SK-MEL-5 (cell line): ENCODE results near the gene CBFA2T3. TPM values are rescaled to one million over a fixed set of nuclear protein-coding genes. Genes with fewer than 3 reads are reported as not detected.
"Not testable (repeated sequence)": the region's sequence is repeated elsewhere in the genome, so short reads cannot be mapped to it uniquely, and the experiment has no call there.

Experiments
- DNase-seq: peaks from one replicate; pipeline ENCODE4 v3.0.0-alpha.2; 2016; ENCODE audit warnings: low read depth, low spot score
- in situ Hi-C: cut with HindIII; loops from 2 replicates; pipeline ENCODE4 v1.10.0; 2016; ENCODE audit warnings: low sequenced_read_pairs, high pct_unique_total_duplicates, low pct_unique_long_range_greater_than_20kb
- total RNA-seq: library from RNA; depleted of rRNA; stranded (reverse); fragments of >200 nt; shearing (Covaris generic); gene quantifications from 2 replicates; pipeline ENCODE4 v1.2.3, GENCODE V29; 2014

The CBFA2T3 gene
- total RNA-seq, 1 experiment from 2014 or later, result not detected

DNA sequence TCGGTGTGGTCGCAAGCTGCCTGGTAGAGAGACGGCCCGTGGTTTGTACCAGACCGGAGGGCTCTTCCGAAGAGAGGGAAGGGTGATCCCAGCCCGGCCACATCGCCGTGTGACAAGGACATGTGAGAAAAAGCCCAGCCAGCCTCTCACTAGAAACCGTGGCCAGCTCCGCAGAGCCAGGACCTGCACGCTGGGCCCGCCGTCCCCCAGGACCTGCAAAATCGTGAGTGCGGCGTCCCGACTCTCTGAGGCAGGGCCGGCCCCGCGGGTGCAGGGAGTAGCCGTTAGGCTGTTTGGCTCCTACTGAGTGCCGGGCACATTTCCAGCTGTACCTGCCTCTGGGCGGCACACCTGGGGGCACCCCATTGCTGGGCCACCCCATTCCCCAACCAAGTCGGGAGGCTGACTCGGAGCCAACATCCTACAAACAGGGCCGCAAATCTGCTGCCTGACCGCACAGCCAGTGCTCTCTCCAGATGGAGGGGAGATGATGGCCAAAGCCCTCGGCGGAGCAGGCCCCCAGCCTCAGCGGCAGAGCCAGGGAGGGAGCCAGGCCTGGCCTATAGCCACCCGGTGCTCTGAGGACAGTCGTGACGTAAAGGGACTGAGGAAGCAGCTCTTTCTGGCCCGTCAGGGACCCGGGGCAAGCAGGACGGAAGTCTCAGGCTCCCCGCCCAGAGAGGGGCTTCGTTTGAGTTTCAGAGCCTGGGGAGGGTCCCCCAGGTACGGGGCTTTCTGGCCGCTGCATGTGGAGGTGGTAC is 76.9 kb downstream of the CBFA2T3 start:
- DNase-seq, result no peak
- in situ Hi-C loops, result no loop called here

GRCh38 chr16:88897696-88898425 is 79.1 kb downstream of the CBFA2T3 start:
- DNase-seq, result no peak
- in situ Hi-C loops, result no loop called here

DNA sequence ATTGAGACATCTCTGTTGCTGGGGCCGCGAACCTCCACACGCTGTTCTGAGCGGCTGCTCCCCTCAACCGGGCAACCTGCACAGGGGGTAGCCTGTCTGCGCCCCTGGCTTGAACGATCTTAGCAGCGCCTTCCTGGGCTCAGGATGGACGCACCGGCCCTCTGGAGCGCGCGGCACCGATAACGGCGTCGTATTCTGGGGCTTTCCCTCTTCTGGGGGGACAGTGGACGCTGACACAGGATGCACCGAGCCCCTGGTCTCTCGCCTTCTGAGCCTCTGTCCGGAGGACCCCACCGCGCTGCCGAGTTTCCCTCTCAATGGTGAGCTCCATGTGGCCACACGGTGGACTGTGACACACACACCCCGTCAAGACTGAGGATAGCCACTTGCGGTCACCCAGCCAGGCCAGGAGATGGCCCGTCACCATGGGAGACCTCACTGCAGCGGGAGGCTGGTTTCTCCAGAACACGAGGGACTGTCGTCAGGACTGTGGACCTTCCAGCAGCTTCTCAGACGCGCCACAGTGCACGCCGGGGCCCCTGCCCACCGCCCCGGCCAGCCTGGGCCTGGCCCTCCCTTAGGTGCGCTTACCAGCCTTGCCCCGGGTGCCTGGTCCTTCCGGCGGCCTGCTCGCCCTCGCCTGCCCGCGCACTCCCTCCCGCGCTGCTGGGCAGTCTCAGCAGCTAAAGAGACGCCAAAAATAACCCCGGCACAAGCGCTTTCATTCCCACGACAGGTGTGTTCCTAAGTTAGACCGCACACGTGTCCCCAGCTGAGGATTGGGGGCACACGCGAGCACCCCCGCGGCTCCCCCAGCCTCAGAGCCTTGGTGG is 80.6 kb downstream of the CBFA2T3 start:
- in situ Hi-C loops, result no loop called here
- DNase-seq, result no peak

GRCh38 chr16:88895335-88895734 is 81.7 kb downstream of the CBFA2T3 start:
- DNase-seq, result no peak
- in situ Hi-C loops, result no loop called here

DNA sequence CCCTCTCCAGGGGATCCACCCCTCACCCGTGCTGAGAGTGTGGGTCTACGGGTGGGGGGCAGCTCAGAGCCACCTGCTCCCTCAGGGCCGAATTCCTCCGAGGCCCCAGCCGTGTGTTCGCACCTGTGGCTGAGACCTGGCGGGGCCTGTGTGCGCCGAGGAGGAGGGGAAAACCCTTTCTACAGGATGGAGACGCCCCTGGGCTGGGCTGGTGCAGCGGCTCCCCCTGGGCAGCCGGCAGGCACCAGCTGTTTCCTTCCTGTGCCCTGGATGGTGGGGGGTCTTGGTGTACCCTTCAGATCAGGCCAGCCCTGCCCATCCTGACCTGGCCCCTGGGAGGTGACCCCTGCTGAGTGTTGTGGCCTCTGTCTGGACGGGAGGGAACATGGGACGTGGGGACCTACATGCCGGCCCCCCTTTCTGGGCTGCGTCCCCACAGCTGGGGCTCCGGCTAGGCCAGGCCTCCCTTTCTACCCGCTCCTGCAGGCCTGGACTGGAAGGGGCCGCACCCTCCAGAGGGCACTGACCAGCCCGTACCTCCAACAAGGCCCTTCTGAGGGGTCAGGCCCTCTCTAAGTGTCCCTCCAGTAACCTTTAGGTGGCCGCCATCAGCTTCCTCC is 82.2 kb downstream of the CBFA2T3 start:
- DNase-seq, result no peak
- in situ Hi-C loops, result no loop called here

GRCh38 chr16:88894266-88894665 is 82.7 kb downstream of the CBFA2T3 start:
- in situ Hi-C loops, result not testable (repeated sequence)

GRCh38 chr16:88893127-88893968 is 83.7 kb downstream of the CBFA2T3 start:
- no peak for DNase-seq
- in situ Hi-C loops, result no loop called here

More at GRCh38 chr16:88894266-88894665, 82.7 kb downstream of the CBFA2T3 start:
- not testable (repeated sequence) for DNase-seq

GRCh38 chr16:88892065-88892464 is 84.9 kb downstream of the CBFA2T3 start:
- DNase-seq, result no peak
- in situ Hi-C loops, result no loop called here

GRCh38 chr16:88891083-88891482 is 85.9 kb downstream of the CBFA2T3 start:
- DNase-seq, result no peak
- in situ Hi-C loops, result no loop called here

GRCh38 chr16:88889702-88890352 is 87.2 kb downstream of the CBFA2T3 start:
- DNase-seq, in situ Hi-C loops: not testable (repeated sequence)

- in situ Hi-C loops, result no loop called here
- no peak for DNase-seq
These were observed 88.3 kb downstream of the CBFA2T3 start for GRCh38 chr16:88888461-88889387.

DNA sequence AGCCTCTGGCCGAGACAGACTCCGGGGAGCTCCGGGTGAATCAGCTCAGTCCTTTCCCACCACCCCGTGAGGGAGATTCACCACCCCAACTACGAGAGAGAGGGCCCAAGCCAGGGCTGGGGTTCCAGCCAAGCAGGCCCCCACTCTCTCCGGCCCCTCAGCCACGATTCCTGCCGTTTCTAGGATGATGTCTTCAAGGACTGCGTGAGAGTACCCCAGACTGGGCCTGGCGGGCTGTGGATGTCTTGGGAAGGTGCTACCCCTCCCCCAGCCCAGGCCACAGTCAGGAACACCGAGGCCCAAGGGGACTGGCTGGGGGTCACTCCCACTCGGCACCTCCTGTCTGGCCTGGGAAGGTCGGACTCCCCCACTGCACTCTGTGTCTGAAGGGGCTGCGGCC is 89.0 kb downstream of the CBFA2T3 start:
- DNase-seq, result no peak
- in situ Hi-C loops, result no loop called here

- DNase-seq, result no peak
- in situ Hi-C loops, result no loop called here
These were observed 90.0 kb downstream of the CBFA2T3 start for GRCh38 chr16:88886845-88887521.

GRCh38 chr16:88886420-88886844 is 90.6 kb downstream of the CBFA2T3 start:
- in situ Hi-C loops, result no loop called here
- no peak for DNase-seq

DNA sequence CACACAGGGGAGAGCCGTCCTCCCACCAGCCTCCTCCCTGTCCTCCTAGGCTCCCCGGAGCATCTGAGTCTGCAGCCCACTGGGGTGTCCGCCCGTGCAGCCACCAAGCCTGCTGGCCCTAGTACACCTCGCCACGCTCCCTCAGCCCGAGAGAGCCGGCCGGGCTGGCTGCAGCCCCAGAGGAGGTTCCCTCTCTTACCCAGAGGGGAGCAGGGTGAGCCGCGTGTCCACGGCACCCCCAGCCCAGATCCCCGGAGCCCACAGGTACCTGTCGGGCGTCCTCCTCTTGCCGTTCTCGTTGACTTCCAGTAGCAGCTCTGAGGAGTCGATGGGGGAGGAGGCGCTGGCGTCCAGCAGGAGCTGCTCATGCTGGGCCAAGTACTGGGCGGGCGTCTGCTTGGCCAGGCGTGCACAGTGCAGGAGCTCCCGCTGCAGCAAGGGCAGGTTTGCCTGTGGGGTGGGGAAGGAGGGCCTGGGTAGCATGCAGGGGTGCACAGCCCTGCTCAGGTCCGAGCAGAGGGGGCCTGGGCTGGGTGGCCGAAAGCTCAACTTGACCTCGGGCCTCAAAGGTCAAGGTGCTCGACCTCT is 91.2 kb downstream of the CBFA2T3 start:
- in situ Hi-C loops, result no loop called here

More for the DNA sequence above, 91.2 kb downstream of the CBFA2T3 start:
- no peak for DNase-seq
